Thyroid gland (tissue), 4 donors: Measurements from ENCODE around the gene ACCSL. TPM values are rescaled to one million over a fixed set of nuclear protein-coding genes. Genes with fewer than 3 reads are reported as not detected.

Experiments used
- DNase-seq, 2 donors: peaks; one replicate each; pipeline ENCODE4 v3.0.0-alpha.2; 2019
- H3K27ac ChIP-seq, 3 donors: fragments of 200-600 bp; sonication (generic); 1 replicate in 2 of 3; 2 replicates in 1 of 3; pipeline ENCODE4 v1.5.1; 2016 to 2019; ENCODE audit warnings: mild to moderate bottlenecking in 1 of 3, moderate library complexity in 1 of 3
- H3K27me3 ChIP-seq: fragments of 200-600 bp; sonication (generic); one replicate; pipeline ENCODE4 v1.5.1; 2019
- H3K36me3 ChIP-seq, 2 donors: fragments of 200-600 bp; sonication (generic); one replicate each; pipeline ENCODE4 v1.5.1; 2016 to 2019
- H3K4me1 ChIP-seq, 2 donors: fragments of 200-600 bp; sonication (generic); one replicate each; pipeline ENCODE4 v1.5.1; 2017 to 2019
- H3K4me3 ChIP-seq, 3 donors: fragments of 200-600 bp; sonication (generic); replicated peaks in 1 of 3; 1 replicate in 2 of 3; 2 replicates in 1 of 3; pipeline ENCODE4 v1.5.1; 2016; ENCODE audit warnings: mild to moderate bottlenecking in 1 of 3
- H3K9me3 ChIP-seq: fragments of 200-600 bp; sonication (generic); one replicate; pipeline ENCODE4 v1.5.1; 2017
- POLR2A ChIP-seq, 2 donors: fragments of 450-650 bp; IDR thresholded peaks; one replicate each; pipeline ENCODE4 v1.6.1; 2017; ENCODE audit warnings: antibody characterized with exemption in 2 of 2, mild to moderate bottlenecking in 2 of 2, moderate library complexity in 1 of 2
- WGBS, 2 donors: methylation state at CpG; one replicate each; pipeline ENCODE4 v1.1.5; 2017; 5-methylcytosine and 5-hydroxymethylcytosine counted together
- intact Hi-C: fragments of 100-400 bp; cut with DNase I; formaldehyde crosslinking; loops from one replicate; pipeline ENCODE4 v1.15.1; 2023
- total RNA-seq, 4 donors: library from RNA; depleted of rRNA; stranded (reverse); fragments of >200 nt; gene quantifications; one replicate each; pipeline ENCODE4 v1.2.3, GENCODE V29; 2016
- TF ChIP-seq, protein P1 (sequence below), 6 experiments: fragments of 200-600 bp in 3 of 6; fragments of 450-650 bp in 3 of 6; sonication (generic) in 3 of 6; IDR thresholded peaks; one replicate each; pipeline ENCODE4 v1.5.1; 2016 to 2019; ENCODE audit warnings: antibody characterized with exemption in 6 of 6, mild to moderate bottlenecking in 2 of 6, inconsistent platforms in 1 of 6, moderate library complexity in 1 of 6

ACCSL gene
- total RNA-seq, 4 donors from 2014 or later: not detected

DNA sequence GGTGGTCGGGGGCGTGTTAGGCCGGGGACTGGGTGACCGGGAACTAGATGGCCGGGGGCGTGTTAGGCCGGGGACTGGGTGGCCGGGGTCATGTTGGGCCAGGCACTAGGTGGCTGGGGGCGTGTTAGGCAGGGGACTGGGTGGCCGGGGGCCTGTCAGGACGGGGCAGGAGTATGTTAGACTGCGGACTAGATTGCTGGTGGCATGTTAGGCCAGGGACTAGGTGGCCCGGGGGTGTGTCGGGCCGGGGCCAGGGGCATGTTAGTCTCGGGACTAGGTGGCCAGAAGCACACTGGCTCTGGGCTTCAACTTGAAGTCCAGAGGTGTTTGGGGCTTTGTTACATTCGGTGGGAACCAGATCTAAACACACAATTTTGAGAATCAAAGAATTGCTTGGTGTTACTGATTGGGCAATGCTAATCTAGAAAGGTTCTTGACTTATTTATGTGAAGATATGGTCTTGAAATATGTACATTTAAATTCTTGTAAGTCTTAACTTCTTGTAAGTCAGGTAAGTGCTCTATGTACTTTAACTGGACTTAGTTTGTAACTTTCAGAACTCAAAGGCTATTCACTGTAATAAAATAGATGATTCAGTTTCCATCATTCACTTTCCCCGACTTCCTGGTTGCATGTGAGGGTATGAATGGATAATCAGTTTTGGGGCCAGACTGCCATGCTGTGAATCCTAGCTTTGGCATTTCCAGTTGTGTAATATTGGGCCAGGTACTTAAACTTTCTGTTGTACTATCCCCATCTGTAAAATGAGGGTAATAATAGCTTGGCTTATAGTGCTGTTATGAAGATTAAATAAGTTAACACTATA lies 48.8 kb downstream of the ACCSL start:
- Histone ChIP-seq H3K4me3 (peak overlapping the region; percentile 75 to 93 (median 77)), H3K36me3 (no peaks in the 10 kb centered on the region), H3K9me3 (no peaks in the 10 kb centered on the region), H3K4me1 (peaks cover 9 to 13% of the 10 kb centered on the region in 2 donors), H3K27ac (no peak overlapping the region), H3K27me3 (no peaks in the 10 kb centered on the region)
- intact Hi-C loops: no loop called here
- no peak for TF ChIP-seq POLR2A (IDR thresholded peaks at IDR 0.05)
- WGBS, 2 donors: 16 to 35% methylated on average over 6 to 16 of the region's 18 CpGs
- no peak for DNase-seq

DNA sequence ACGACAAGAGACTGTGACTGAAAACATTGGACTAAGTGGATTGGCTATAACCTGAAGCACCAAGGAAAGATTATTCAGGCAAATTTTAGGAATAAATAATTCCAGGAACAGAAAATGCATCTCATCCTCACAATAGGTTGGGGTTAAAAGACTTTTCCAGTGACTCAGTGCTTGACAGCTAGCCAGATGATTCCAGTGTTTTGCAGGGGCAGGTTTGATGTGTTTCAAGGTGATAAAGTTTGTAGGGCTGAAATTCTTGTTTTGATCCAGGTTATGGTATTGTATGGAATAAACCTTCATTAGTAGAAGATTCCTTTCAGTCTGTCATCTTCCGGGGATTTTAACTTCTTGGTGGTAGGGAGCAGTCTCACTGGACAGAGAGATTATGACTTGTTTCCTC lies 50.0 kb downstream of the ACCSL start:
- 87 to 89% methylated on average over 2 of the region's 2 CpGs for WGBS, 2 donors
- intact Hi-C loops: no loop called here
- DNase-seq: no peak
- Histone ChIP-seq H3K27me3 (no peaks in the 10 kb centered on the region), H3K27ac (no peak overlapping the region), H3K9me3 (no peaks in the 10 kb centered on the region), H3K36me3 (no peaks in the 10 kb centered on the region), H3K4me3 (no peak overlapping the region), H3K4me1 (peaks cover 9 to 13% of the 10 kb centered on the region in 2 donors)
- TF ChIP-seq POLR2A (IDR thresholded peaks at IDR 0.05): no peak
- TF ChIP-seq, protein P1, sequence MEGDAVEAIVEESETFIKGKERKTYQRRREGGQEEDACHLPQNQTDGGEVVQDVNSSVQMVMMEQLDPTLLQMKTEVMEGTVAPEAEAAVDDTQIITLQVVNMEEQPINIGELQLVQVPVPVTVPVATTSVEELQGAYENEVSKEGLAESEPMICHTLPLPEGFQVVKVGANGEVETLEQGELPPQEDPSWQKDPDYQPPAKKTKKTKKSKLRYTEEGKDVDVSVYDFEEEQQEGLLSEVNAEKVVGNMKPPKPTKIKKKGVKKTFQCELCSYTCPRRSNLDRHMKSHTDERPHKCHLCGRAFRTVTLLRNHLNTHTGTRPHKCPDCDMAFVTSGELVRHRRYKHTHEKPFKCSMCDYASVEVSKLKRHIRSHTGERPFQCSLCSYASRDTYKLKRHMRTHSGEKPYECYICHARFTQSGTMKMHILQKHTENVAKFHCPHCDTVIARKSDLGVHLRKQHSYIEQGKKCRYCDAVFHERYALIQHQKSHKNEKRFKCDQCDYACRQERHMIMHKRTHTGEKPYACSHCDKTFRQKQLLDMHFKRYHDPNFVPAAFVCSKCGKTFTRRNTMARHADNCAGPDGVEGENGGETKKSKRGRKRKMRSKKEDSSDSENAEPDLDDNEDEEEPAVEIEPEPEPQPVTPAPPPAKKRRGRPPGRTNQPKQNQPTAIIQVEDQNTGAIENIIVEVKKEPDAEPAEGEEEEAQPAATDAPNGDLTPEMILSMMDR (IDR thresholded peaks at IDR 0.05): no peak

DNA sequence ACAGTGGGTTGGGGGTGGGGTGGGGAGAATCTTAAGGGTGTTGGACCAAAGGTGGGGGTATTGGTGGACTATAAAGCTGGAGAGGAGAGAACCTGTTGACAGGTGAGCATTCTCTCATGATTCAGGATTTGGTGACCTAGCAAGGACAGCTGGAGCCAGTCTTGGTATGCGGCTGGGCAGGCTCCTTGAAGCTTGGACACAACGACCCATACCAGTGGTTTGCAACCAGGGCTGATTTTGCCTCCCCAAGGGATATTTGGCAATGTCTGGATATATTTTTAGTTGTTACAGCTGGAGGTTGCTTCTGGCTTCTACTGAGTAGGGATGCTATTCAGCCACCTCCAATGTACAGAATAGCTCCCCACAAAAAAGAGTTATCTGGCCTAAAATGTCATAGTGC lies 53.3 kb downstream of the ACCSL start:
- H3K27ac ChIP-seq: no peak overlapping the region
- no peaks in the 10 kb centered on the region for H3K9me3 ChIP-seq
- no peaks in the 10 kb centered on the region for H3K27me3 ChIP-seq
- intact Hi-C loops: loop anchor here (10.0 kb wide), 1 partner anchor 434 kb away; no protein-coding TSS in a partner anchor
- H3K4me1 ChIP-seq: peaks cover 8 to 13% of the 10 kb centered on the region in 2 donors
- DNase-seq: no peak
- WGBS, 2 donors: 83 to 93% methylated on average over 2 of the region's 2 CpGs
- H3K4me3 ChIP-seq: no peak overlapping the region
- TF ChIP-seq, protein P1 (IDR thresholded peaks at IDR 0.05): no peak
- no peak for TF ChIP-seq POLR2A (IDR thresholded peaks at IDR 0.05)
- no peaks in the 10 kb centered on the region for H3K36me3 ChIP-seq

DNA sequence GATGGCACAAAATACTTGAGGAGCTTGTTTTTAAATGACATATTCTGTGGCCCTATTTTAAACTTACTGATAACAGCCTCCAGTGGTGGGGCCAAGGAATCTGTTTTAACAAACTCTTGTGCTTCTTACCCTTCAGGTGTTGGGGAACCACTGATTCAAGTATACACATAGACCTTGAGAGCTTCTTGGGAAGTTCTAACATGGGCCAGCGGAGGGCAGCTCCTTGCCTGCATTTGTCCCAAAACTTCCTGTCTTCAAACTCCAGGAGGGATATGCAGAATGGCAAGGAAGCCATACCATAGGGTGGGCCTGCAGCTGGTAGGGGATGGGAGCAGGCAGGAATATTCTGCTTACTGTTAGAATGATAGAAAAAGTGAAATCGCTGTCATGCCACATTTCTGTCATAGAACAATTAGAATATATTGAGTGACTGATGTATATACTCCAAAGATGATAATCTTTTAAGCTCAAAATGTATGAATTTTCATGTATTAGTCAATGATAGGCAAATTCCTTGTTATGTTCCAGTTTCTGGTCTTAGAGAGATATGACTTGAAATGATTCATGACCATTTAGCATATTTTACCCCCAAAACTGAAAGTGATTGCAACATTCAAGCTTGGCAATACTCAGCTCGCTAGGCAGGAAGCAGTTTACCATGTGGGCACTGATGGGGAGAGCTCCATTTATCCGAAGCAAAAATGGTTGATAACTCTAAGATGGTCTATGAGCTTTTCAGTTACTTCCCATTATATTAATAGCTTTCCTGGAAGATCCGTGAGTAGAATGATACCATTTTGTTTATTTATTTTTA lies 56.9 kb downstream of the ACCSL start:
- Histone ChIP-seq H3K4me1 (peaks cover 0 to 5% of the 10 kb centered on the region in 2 donors), H3K27me3 (no peaks in the 10 kb centered on the region), H3K36me3 (peaks cover 3% of the 10 kb centered on the region in 2 donors), H3K4me3 (no peak overlapping the region), H3K27ac (no peak overlapping the region), H3K9me3 (no peaks in the 10 kb centered on the region)
- no peak for TF ChIP-seq POLR2A (IDR thresholded peaks at IDR 0.05)
- TF ChIP-seq, protein P1 (IDR thresholded peaks at IDR 0.05): no peak
- intact Hi-C loops: loop anchor here (10.0 kb wide), 1 partner anchor 430 kb away; no protein-coding TSS in a partner anchor
- DNase-seq: no peak
- 92 to 96% methylated on average over 5 of the region's 5 CpGs for WGBS, 2 donors

DNA sequence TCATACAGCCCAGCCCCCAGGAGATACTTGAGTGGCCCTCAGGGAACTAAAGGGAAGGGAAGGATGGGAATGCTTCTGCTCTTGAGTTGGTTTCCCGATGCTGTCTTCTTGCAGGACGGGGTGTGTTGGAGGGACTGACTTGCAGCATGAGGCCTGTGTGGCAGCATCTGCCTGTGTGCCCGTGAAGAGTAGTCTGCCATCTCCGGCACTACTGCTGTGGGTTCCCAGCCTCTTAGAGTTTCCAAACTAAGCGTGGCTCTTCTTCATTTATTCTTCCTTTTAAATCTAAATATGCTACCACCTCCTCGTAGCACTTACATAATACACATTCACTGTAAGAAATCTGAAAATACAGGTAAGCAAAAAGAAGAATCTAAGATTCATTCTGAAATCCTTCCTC lies 60.5 kb downstream of the ACCSL start:
- WGBS, 2 donors: 88 to 90% methylated on average over 6 of the region's 6 CpGs
- H3K4me3 ChIP-seq: no peak overlapping the region
- H3K4me1 ChIP-seq: no peaks in the 10 kb centered on the region
- H3K36me3 ChIP-seq: peaks cover 3% of the 10 kb centered on the region in 2 donors
- intact Hi-C loops: loop anchor here (10.0 kb wide), 1 partner anchor 427 kb away; no protein-coding TSS in a partner anchor
- H3K9me3 ChIP-seq: no peaks in the 10 kb centered on the region
- no peak overlapping the region for H3K27ac ChIP-seq
- no peak for DNase-seq
- no peaks in the 10 kb centered on the region for H3K27me3 ChIP-seq
- TF ChIP-seq, protein P1 (IDR thresholded peaks at IDR 0.05): no peak
- TF ChIP-seq POLR2A (IDR thresholded peaks at IDR 0.05): no peak

Other genes starting within 250 kb of the ACCSL start
- 10 to 100 TPM; 32.6 to 44.3 (median 40.4) TPM for gene ALKBH3, start 167.2 kb upstream of the ACCSL start, total RNA-seq
- 100 to 1,000 TPM in 1 of 4 donors, 10 to 100 TPM in 3; 27.7 to 100 (median 73.5) TPM for gene C11orf96, start 105.3 kb upstream of the ACCSL start, total RNA-seq
- gene ACCS, start 18.3 kb downstream of the ACCSL start, total RNA-seq: 10 to 100 TPM; 14.4 to 23.2 (median 20.1) TPM
- 10 to 100 TPM; 53.2 to 95.8 (median 66.3) TPM for gene EXT2, start 47.7 kb downstream of the ACCSL start, total RNA-seq